Activated CD8-positive, alpha-beta memory T cell treated with anti-CD3 and anti-CD28 coated beads for 36 hours (primary cell): ENCODE measurements around the gene PDE10A. TPM values are rescaled to one million over a fixed set of nuclear protein-coding genes. Genes with fewer than 3 reads are reported as not detected.

ENCODE experiments used
- CTCF ChIA-PET: fragments of 350-600 bp; sonication (Branson Sonifier 250); formaldehyde crosslinking; loops from one replicate; lab custom pipeline; 2021; ENCODE audit warnings: antibody characterized with exemption; lab: Charles Lee
- POLR2A ChIA-PET: fragments of 350-600 bp; sonication (Branson Sonifier 250); formaldehyde crosslinking; loops from one replicate; lab custom pipeline; 2021; ENCODE audit warnings: antibody characterized with exemption; lab: Charles Lee
- total RNA-seq, 2 experiments: library from RNA; stranded (reverse); gene quantifications; one replicate each; pipeline ENCODE4 v1.2.3, GENCODE V29; 2021

PDE10A gene
- total RNA-seq, 2 experiments from 2014 or later = not detected

DNA sequence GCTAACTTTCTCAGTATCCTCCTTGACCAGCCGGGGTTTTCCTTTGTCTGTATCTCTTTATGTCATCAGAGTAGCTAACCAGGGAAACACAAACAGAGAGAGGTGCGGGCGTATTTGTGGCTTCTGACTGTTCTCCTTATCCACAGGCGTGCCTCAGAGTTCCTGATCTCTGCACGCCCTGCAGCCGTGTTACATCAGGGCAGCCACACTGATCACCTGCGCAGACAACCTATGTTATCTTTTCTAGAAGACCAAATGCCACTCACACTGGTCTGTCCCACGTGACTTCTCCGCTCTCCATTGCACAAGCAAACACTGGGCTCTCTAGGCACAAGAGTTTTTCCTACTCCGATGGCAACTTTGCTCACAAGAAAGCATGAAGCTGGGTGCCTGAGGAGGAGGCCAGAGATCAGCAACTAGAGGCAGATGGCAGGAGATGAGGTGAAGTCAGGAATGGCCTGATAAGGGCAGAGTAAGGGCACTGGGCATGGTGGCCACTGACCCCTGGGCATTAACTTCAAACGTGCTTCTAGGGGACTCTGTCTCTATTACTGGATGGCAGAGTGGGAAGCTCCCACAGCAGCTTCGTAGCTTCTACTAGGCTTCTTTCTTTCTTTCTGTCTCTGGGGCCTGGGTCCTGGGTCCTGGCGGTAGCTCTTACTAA, 4.5 kb downstream of the PDE10A start:
- POLR2A ChIA-PET = no interaction called here
- CTCF ChIA-PET = no interaction called here

DNA sequence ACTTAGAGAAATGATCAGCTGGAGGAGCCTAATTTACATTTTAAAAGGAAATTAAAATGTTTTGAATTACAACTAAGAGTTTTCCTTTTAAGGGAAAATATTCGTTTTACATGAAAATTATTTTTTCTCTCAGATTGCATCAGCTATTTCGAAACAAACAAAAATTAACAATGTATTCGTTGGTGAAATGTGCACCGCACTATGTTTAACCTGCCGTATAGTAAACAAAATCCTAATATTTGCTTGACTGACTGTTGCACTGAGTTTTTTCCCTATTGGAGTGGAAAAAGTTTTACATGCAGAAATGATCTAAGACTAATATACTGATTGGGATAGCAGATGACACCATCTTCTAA, 5.7 kb downstream of the PDE10A start:
- POLR2A ChIA-PET = no interaction called here
- CTCF ChIA-PET = no interaction called here

- POLR2A ChIA-PET = no interaction called here
- CTCF ChIA-PET = no interaction called here
Measured at GRCh38 chr6:165656581-165657324, 6.3 kb downstream of the PDE10A start.

- CTCF ChIA-PET = no interaction called here
- POLR2A ChIA-PET = no interaction called here
Measured at GRCh38 chr6:165655191-165655590, 7.8 kb downstream of the PDE10A start.

DNA sequence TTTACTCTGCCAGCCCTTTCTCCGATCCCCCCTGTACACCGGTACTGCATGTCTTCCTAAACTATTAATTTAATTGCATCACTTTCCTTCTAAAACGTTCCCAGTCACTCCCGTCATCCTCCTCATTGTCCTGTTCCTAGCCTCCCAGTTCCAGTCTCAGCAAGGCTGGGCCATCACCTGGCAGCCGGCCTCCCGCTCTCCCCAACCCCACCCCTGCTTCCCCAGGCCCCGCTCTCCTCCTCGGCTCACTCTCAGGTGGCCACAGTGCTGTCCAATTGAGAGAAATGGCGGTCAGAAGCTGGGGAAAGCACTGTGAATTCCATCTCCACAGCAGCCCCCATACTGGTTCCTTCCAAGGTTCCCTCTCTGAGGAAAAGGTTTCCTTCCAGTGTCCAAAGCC, 8.9 kb downstream of the PDE10A start:
- ChIA-PET POLR2A (no interaction called here), CTCF (no interaction called here)

DNA sequence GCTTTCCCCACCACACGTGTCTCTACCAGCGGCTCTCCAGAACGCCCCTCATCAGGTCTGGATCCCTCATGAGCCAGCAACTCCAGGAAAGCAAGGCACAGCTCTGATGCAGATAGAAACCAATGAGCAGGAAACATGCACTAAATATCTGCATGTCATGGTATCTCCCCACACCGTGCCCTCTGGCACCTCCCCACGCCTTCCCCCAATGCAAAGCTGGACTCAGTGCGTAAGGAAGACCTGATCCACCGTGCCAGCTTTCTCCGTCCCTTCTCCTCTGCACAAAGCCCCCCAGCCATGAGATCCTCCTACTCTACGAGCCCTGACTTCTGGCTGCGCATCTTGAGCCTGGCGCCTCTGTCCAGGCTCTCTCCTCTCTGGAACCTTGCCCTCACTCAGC, 9.4 kb downstream of the PDE10A start:
- POLR2A ChIA-PET = no interaction called here
- CTCF ChIA-PET = no interaction called here

- CTCF ChIA-PET = no interaction called here
- POLR2A ChIA-PET = no interaction called here
Measured at GRCh38 chr6:165653196-165653595, 9.8 kb downstream of the PDE10A start.

- CTCF ChIA-PET = interaction anchor here (0.6 kb wide), 1 partner anchor 80 kb away, joined by 3 read pairs; no protein-coding TSS in a partner anchor
- POLR2A ChIA-PET = no interaction called here
Measured at GRCh38 chr6:165652766-165653165, 10.3 kb downstream of the PDE10A start.

DNA sequence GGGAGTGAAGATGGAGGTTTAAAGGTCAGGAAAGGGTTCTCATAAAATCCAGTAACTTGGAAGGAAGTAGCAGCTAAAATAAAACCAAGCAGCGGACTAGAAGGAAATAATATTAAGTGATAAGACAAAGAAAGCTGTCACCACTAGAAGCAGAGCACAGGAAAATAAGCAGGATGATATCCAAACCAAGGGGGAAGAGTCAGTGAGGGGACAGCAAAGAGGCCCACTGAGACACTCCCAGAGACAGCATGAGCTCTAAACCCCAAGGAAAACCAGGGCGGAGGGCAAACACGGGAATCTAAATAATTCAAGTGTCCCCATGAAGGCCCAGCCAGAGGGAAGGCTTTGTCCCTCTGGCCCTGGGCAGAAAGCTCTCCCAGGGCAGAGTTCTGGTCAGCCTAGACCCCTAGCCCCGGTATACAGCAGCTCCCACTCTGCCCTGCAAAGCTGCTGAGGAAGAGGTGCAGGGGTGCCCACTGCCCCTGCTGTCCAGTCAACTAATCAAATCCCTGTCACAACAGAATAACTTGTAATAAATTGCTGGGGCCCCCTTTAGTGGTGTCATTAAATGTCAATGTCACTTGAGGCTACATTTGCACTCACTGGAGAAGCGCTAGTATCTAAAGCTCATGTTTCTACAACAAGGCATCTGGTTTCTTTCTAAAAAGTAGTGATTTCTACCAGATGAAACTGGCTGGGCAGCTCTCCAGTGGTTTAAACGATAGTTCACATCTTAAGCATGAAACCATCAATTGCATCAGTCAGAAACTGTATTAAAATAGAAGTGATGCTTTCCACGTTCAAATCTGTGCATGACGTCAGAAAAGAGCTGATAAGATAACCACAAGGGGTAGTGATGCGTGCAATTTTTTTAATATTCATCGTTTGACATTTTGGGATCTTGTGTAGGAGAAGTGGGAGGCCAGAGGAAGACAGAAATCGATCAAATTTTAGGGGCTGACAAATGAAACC, 13.6 kb downstream of the PDE10A start:
- CTCF ChIA-PET = no interaction called here
- POLR2A ChIA-PET = no interaction called here

DNA sequence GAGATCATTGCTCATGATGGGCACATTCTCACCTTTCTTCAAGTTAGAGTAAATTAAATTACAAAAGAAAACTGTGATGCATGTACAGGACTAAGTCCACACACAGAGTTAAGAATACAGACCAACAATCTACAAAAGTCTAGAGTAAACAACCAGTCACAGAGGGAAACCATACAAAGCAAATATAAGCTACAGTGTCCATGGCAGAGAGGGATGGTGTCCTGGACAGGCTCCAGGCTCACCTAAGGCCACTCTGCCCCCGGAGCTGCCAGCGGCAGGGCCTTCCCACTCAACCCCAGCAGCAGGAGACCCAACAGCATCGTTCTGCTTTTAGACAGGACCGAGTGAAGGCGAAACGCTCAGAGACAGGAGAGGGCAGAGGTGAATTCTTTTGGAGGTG, 16.0 kb downstream of the PDE10A start:
- ChIA-PET CTCF (no interaction called here), POLR2A (no interaction called here)

GRCh38 chr6:165645919-165646318, 17.1 kb downstream of the PDE10A start:
- POLR2A ChIA-PET = no interaction called here
- CTCF ChIA-PET = no interaction called here

- POLR2A ChIA-PET = no interaction called here
Measured at GRCh38 chr6:165644586-165645266, 18.3 kb downstream of the PDE10A start.

DNA sequence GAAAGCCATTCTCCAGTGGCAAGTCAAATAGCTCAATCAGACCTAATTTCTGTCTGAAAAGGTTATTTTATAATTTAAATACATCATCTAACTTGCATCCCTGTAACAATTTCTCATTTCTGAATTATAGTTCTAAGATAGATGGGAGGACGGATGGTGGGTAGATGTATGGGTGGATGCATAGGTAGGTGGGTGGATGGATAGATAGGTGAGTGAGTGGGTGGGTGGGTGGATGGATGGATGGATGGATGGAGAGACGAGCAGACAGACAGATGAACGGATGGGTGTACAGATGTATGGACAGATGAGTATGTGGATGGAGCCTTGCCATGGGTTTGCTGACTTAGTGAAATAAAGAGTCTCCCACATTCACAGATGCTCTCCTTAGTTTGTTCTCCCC, 20.0 kb downstream of the PDE10A start:
- POLR2A ChIA-PET = no interaction called here
- CTCF ChIA-PET = no interaction called here

More at GRCh38 chr6:165644586-165645266, 18.3 kb downstream of the PDE10A start:
- CTCF ChIA-PET = no interaction called here

DNA sequence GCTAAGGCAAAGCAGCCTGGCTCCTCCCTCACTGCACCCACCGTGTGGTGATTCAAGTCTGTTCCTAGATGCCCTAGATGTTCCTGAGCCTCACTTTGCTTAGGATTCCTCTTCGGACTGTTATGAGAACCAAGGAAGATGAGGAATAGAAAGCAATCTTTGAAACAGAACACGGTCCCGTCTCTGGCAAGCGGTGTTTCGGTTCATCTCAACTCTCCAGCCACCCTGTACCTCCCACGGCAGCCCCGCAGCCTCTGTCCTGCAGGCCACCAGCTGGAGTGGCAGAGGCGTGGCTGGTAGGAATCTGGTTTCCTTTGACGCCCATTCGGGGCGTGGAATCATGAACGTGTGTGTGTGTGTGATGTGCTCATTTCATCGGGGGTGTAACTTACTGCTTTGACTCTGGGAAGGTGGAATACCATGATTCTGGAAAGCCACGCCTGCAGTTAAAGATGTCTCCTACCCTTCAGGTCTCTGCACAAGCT, 21.3 kb downstream of the PDE10A start:
- ChIA-PET CTCF (no interaction called here), POLR2A (no interaction called here)

GRCh38 chr6:165640806-165641205, 22.2 kb downstream of the PDE10A start:
- POLR2A ChIA-PET = no interaction called here

GRCh38 chr6:165638530-165638929, 24.5 kb downstream of the PDE10A start:
- ChIA-PET CTCF (no interaction called here), POLR2A (no interaction called here)

More at GRCh38 chr6:165640806-165641205, 22.2 kb downstream of the PDE10A start:
- CTCF ChIA-PET = no interaction called here

DNA sequence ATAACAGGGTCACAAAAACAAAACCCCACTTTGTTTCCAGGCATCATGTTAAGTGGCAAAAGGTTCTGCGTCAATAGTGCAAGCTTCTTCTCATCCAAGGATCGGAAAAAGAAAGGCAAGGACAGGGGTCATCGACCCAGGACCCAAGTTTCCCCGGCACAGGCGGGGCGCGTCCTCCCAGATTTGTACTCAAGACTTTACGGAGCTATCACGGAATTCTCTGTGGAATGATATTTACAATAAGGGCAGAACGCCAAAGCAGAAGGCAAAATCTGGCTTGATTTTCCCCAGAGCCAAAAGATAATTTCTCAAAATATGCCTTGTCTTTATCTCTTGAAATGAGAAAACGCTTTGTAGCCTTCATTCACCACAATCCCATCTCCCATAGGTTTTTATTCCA, 25.5 kb downstream of the PDE10A start:
- POLR2A ChIA-PET = no interaction called here
- CTCF ChIA-PET = no interaction called here

DNA sequence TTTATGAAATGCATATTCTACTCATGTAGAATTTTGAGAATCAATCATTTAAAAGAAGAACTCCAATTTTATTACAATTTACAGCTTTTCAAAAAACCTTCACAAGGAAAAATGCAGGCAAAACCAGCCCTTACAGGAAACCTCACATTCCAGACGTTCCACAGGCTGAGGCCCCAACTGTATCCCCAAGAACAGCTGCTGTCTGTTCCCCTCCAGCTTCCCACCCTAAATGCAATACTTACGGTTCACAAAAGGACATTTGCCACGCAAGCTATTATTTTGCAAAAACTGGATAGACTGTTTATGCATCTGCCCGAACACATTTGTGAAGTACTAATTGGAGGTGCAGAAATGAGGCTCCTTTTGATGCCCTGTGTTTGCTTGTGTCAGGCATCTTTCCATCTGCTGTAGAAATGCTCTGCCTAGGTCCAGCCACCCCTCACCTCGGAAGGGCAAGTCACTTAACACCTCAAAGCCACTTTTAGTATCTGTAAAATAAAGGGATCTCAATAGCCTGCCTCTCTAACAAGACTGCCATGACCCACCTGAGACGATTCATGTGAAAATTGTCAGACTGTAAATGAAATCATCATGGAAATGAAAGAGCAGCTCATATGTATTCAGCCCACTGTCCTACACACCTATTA, 26.5 kb downstream of the PDE10A start:
- ChIA-PET POLR2A (no interaction called here), CTCF (no interaction called here)

DNA sequence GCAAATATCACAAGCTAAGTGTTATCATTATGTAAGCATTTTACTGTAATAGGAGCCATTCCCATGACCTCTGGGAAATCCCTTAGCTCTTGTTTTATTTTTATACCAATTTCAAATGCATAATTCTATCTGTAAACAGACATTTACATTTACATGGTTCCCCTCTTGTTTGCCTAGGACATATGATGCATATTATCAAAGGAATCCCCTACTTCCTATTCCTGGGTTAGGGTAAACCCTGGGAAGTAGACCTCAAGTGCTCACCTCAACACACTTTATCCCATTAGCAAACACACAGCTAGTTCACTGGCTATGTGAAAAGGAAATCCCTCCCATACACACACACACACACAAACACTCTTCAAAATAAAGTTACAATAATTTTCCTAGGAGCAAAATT, 27.1 kb downstream of the PDE10A start:
- CTCF ChIA-PET = no interaction called here

More for the DNA sequence above, 27.1 kb downstream of the PDE10A start:
- POLR2A ChIA-PET = no interaction called here
